ENCODE results near the gene ADM2.

DNA sequence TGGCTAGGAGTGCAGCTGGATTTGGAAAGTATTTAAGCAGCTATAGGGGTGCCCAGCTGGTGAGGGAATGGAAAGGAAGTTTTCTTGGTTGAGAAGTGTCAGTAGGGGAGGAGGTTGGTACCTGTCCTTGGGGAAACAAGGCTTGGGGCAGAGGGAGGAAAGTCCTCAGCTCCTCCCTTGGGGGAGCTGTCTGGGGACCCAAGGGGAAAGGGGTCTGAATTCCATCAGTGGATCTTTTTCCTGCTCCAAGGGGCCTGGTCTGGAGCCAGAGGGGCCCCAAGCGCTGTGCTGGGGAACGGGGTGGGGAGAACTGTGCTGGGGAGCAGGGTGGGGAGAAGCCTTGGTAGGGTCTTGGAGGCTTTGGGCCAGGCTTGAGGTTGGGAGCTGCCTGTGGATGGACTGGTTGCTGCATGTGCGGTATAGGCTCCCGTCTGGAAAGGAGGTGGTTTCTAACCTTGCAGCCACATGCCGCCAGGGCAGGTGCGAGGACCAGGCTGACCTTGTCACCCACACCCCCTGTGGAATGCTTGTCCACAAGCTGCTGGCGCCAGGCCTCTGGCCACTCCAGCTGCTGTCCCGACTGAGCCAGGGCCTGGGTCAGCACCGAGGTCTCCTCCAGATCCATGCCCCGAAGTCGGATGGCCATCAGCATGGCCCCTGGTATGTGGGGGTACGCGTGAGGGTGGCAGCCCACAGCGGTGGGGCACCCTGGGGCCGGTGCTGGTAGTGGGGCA, 47.5 kb downstream of the ADM2 start:
- TF ChIP-seq TOX (CRISPR knock-in tag; IDR thresholded peaks at IDR 0.05; ENCODE audit: borderline replicate concordance) (no peak), ZNF70 (CRISPR knock-in tag; IDR thresholded peaks at IDR 0.05) (no peak), ISL1 (CRISPR knock-in tag; IDR thresholded peaks at IDR 0.05) (no peak), BACH2 (CRISPR knock-in tag; IDR thresholded peaks at IDR 0.05; ENCODE audit: borderline replicate concordance) (no peak), ARNTL (CRISPR knock-in tag; IDR thresholded peaks at IDR 0.05; ENCODE audit: borderline replicate concordance, low read depth) (no peak), ZC3H10 (CRISPR knock-in tag; IDR thresholded peaks at IDR 0.05) (no peak), ZFP30 (CRISPR knock-in tag; IDR thresholded peaks at IDR 0.05) (no peak), RARB (CRISPR knock-in tag; IDR thresholded peaks at IDR 0.05) (no peak), ESRRG (CRISPR knock-in tag; IDR thresholded peaks at IDR 0.05) (no peak), ZNF565 (CRISPR knock-in tag; conservative IDR thresholded peaks at IDR 0.05; ENCODE audit: low read depth) (no peak), ZFP3 (CRISPR knock-in tag; IDR thresholded peaks at IDR 0.05) (no peak)
- TF ChIP-seq, protein P1, sequence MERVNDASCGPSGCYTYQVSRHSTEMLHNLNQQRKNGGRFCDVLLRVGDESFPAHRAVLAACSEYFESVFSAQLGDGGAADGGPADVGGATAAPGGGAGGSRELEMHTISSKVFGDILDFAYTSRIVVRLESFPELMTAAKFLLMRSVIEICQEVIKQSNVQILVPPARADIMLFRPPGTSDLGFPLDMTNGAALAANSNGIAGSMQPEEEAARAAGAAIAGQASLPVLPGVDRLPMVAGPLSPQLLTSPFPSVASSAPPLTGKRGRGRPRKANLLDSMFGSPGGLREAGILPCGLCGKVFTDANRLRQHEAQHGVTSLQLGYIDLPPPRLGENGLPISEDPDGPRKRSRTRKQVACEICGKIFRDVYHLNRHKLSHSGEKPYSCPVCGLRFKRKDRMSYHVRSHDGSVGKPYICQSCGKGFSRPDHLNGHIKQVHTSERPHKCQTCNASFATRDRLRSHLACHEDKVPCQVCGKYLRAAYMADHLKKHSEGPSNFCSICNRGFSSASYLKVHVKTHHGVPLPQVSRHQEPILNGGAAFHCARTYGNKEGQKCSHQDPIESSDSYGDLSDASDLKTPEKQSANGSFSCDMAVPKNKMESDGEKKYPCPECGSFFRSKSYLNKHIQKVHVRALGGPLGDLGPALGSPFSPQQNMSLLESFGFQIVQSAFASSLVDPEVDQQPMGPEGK (CRISPR knock-in tag; IDR thresholded peaks at IDR 0.05; ENCODE audit: borderline replicate concordance) = no peak
- TF ChIP-seq, protein P2, sequence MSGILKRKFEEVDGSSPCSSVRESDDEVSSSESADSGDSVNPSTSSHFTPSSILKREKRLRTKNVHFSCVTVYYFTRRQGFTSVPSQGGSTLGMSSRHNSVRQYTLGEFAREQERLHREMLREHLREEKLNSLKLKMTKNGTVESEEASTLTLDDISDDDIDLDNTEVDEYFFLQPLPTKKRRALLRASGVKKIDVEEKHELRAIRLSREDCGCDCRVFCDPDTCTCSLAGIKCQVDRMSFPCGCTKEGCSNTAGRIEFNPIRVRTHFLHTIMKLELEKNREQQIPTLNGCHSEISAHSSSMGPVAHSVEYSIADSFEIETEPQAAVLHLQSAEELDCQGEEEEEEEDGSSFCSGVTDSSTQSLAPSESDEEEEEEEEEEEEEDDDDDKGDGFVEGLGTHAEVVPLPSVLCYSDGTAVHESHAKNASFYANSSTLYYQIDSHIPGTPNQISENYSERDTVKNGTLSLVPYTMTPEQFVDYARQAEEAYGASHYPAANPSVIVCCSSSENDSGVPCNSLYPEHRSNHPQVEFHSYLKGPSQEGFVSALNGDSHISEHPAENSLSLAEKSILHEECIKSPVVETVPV (CRISPR knock-in tag; IDR thresholded peaks at IDR 0.05) = no peak
- TF ChIP-seq, protein P3, sequence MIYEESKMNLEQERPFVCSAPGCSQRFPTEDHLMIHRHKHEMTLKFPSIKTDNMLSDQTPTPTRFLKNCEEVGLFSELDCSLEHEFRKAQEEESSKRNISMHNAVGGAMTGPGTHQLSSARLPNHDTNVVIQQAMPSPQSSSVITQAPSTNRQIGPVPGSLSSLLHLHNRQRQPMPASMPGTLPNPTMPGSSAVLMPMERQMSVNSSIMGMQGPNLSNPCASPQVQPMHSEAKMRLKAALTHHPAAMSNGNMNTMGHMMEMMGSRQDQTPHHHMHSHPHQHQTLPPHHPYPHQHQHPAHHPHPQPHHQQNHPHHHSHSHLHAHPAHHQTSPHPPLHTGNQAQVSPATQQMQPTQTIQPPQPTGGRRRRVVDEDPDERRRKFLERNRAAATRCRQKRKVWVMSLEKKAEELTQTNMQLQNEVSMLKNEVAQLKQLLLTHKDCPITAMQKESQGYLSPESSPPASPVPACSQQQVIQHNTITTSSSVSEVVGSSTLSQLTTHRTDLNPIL (CRISPR knock-in tag; IDR thresholded peaks at IDR 0.05; ENCODE audit: low read depth) = no peak

All from SK-N-SH treated with all-trans-retinoic acid at 6 μM for 48 hours (cell line).